Measurements from ENCODE around the gene YJEFN3.

DNA sequence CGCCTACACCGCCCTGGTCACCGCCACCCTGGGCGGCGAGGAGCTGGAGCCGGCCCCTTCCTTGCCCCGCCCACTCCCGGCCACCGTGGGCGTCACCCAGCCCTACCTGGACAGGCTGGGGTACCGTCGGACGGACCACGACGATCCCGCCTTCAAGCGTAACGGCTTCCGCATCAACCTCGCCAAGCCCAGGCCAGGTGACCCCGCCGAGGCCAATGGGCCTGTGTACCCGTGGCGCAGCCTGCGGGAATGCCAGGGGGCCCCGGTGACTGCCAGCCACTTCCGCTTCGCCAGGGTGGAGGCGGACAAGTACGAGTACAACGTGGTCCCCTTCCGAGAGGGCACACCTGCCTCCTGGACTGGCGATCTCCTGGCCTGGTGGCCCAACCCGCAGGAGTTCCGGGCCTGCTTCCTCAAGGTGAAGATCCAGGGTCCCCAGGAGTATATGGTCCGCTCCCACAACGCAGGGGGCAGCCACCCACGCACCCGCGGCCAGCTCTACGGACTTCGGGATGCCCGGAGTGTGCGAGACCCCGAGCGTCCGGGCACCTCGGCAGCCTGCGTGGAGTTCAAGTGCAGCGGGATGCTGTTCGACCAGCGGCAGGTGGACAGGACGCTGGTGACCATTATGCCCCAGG, 16.4 kb downstream of the YJEFN3 start:
- TF ChIP-seq CTCF (IDR thresholded peaks at IDR 0.05; ENCODE audit: low read depth, low read length) (no peak), EZH2phosphoT487 (IDR thresholded peaks at IDR 0.05; ENCODE audit: low read depth) (no peak)
